ENCODE results near the gene DHH. TPM values are rescaled to one million over a fixed set of nuclear protein-coding genes. Genes with fewer than 3 reads are reported as not detected.
"Not testable (repeated sequence)": the region's sequence is repeated elsewhere in the genome, so short reads cannot be mapped to it uniquely, and the experiment has no call there.

DHH gene
- total and polyA plus RNA-seq, 8 donors, result 0.10 to 1.1 (median 0.22) TPM; not detected in 2

- TF ChIP-seq CTCF (IDR thresholded peaks at IDR 0.05), result no peak
- no peak for TF ChIP-seq EP300 (IDR thresholded peaks at IDR 0.05)
- TF ChIP-seq POLR2AphosphoS5 (IDR thresholded peaks at IDR 0.05), result peak; percentile 44 to 99 (median 97)
- peak in 2 of 4 donors; percentile 42 to 83 for TF ChIP-seq POLR2A (IDR thresholded peaks at IDR 0.05)
- Histone ChIP-seq H3K27ac (peak within 1 kb of the TSS; percentile 98 to 100 (median 99)), H3K9me3 (no peaks in the 10 kb centered on the region), H3K36me3 (peaks cover 16 to 32% (median 27%) of the 10 kb centered on the region in 4 donors), H3K4me1 (peaks cover 16 to 41% (median 38%) of the 10 kb centered on the region in 4 donors), H3K27me3 (no peaks in the 10 kb centered on the region), H3K4me3 (peak within 1 kb of the TSS; percentile 68 to 88 (median 75))
- intact Hi-C loops (cut with DNase I; ENCODE audit: low total_unique reads), result no loop called here
- peak; percentile 93 to 97 for DNase-seq
- WGBS, 5 donors, result 0 to 1% (median 0%) methylated on average over 30 to 78 of the region's 79 CpGs
Observed at GRCh38 chr12:49131051-49131893, 36.7 kb upstream of the DHH start, which contains the start of gene TUBA1B. TSS of gene TUBA1B (minus strand) at chr12:49131395. CDS start at chr12:49131300, 95 bp downstream.

- WGBS, 5 donors, result 0 to 1% (median 0%) methylated on average over 47 to 66 of the region's 66 CpGs
- intact Hi-C loops (cut with DNase I; ENCODE audit: low total_unique reads), result no loop called here
- Histone ChIP-seq H3K36me3 (peaks cover 16 to 32% (median 27%) of the 10 kb centered on the region in 4 donors), H3K9me3 (no peaks in the 10 kb centered on the region), H3K27ac (peak overlapping the region; percentile 98 to 100 (median 99)), H3K4me3 (peak overlapping the region; percentile 68 to 88 (median 75)), H3K27me3 (no peaks in the 10 kb centered on the region), H3K4me1 (peaks cover 16 to 41% (median 38%) of the 10 kb centered on the region in 4 donors)
- peak; percentile 95 to 98 for DNase-seq
- TF ChIP-seq EP300 (IDR thresholded peaks at IDR 0.05) (no peak), POLR2A (IDR thresholded peaks at IDR 0.05) (no peak), CTCF (IDR thresholded peaks at IDR 0.05) (peak in 5 of 7 experiments; percentile 83 to 93 (median 87)), POLR2AphosphoS5 (IDR thresholded peaks at IDR 0.05) (peak; percentile 84 to 92 (median 91))
Observed at GRCh38 chr12:49130151-49131050, 35.8 kb upstream of the DHH start.

- intact Hi-C loops (cut with DNase I; ENCODE audit: low total_unique reads), result loop anchor here (10.0 kb wide), 1 partner anchor 65 kb away; the partner anchor contains the start of genes KMT2D and RHEBL1
- H3K4me1 ChIP-seq, result peaks cover 16 to 41% (median 38%) of the 10 kb centered on the region in 4 donors
- no peaks in the 10 kb centered on the region for H3K9me3 ChIP-seq
- no peaks in the 10 kb centered on the region for H3K27me3 ChIP-seq
- peak overlapping the region; percentile 68 to 88 (median 75) for H3K4me3 ChIP-seq
- DNase-seq, result no peak
- 49 to 67% (median 57%) methylated on average over 15 to 18 of the region's 18 CpGs for WGBS, 5 donors
- H3K36me3 ChIP-seq, result peaks cover 16 to 32% (median 27%) of the 10 kb centered on the region in 4 donors
- H3K27ac ChIP-seq, result peak overlapping the region; percentile 98 to 100 (median 99)
- TF ChIP-seq POLR2A (IDR thresholded peaks at IDR 0.05) (no peak), CTCF (IDR thresholded peaks at IDR 0.05) (no peak), POLR2AphosphoS5 (IDR thresholded peaks at IDR 0.05) (no peak), EP300 (IDR thresholded peaks at IDR 0.05) (no peak)
Observed at GRCh38 chr12:49129332-49130150, 34.9 kb upstream of the DHH start.

DNA sequence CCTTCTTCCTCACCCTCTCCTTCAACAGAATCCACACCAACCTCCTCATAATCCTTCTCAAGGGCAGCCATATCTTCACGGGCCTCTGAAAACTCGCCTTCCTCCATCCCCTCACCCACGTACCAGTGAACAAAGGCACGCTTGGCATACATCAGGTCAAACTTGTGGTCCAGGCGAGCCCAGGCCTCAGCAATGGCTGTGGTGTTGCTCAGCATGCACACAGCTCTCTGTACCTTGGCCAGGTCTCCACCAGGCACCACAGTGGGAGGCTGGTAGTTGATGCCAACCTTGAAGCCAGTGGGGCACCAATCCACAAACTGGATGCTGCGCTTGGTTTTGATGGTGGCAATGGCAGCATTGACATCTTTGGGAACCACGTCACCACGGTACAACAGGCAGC, 33.4 kb upstream of the DHH start:
- H3K9me3 ChIP-seq, DNase-seq, H3K27ac ChIP-seq, H3K27me3 ChIP-seq, H3K4me3 ChIP-seq: not testable (repeated sequence)
- WGBS, 5 donors, result 87 to 95% (median 93%) methylated on average over 4 to 8 of the region's 8 CpGs
- intact Hi-C loops (cut with DNase I; ENCODE audit: low total_unique reads), result loop anchor here (10.0 kb wide), 1 partner anchor 63 kb away; the partner anchor contains the start of genes KMT2D and RHEBL1
- Histone ChIP-seq H3K4me1 (peaks cover 16 to 35% (median 31%) of the 10 kb centered on the region in 4 donors), H3K36me3 (peaks cover 16 to 32% (median 27%) of the 10 kb centered on the region in 4 donors)
